Thyroid gland (tissue), 4 donors: ENCODE results near the gene MALT1. TPM values are rescaled to one million over a fixed set of nuclear protein-coding genes. Genes with fewer than 3 reads are reported as not detected.

Experiments
- DNase-seq, 2 donors: peaks; one replicate each; pipeline ENCODE4 v3.0.0-alpha.2; 2019
- H3K27ac ChIP-seq, 3 donors: fragments of 200-600 bp; sonication (generic); 1 replicate in 2 of 3; 2 replicates in 1 of 3; pipeline ENCODE4 v1.5.1; 2016 to 2019; ENCODE audit warnings: mild to moderate bottlenecking in 1 of 3, moderate library complexity in 1 of 3
- H3K27me3 ChIP-seq: fragments of 200-600 bp; sonication (generic); one replicate; pipeline ENCODE4 v1.5.1; 2019
- H3K36me3 ChIP-seq, 2 donors: fragments of 200-600 bp; sonication (generic); one replicate each; pipeline ENCODE4 v1.5.1; 2016 to 2019
- H3K4me1 ChIP-seq, 2 donors: fragments of 200-600 bp; sonication (generic); one replicate each; pipeline ENCODE4 v1.5.1; 2017 to 2019
- H3K4me3 ChIP-seq, 3 donors: fragments of 200-600 bp; sonication (generic); replicated peaks in 1 of 3; 1 replicate in 2 of 3; 2 replicates in 1 of 3; pipeline ENCODE4 v1.5.1; 2016; ENCODE audit warnings: mild to moderate bottlenecking in 1 of 3
- H3K9me3 ChIP-seq: fragments of 200-600 bp; sonication (generic); one replicate; pipeline ENCODE4 v1.5.1; 2017
- POLR2A ChIP-seq, 2 donors: fragments of 450-650 bp; IDR thresholded peaks; one replicate each; pipeline ENCODE4 v1.6.1; 2017; ENCODE audit warnings: antibody characterized with exemption in 2 of 2, mild to moderate bottlenecking in 2 of 2, moderate library complexity in 1 of 2
- WGBS, 2 donors: methylation state at CpG; one replicate each; pipeline ENCODE4 v1.1.5; 2017; 5-methylcytosine and 5-hydroxymethylcytosine counted together
- intact Hi-C: fragments of 100-400 bp; cut with DNase I; formaldehyde crosslinking; loops from one replicate; pipeline ENCODE4 v1.15.1; 2023
- total RNA-seq, 4 donors: library from RNA; depleted of rRNA; stranded (reverse); fragments of >200 nt; gene quantifications; one replicate each; pipeline ENCODE4 v1.2.3, GENCODE V29; 2016
- TF ChIP-seq, protein P1 (sequence below), 6 experiments: fragments of 200-600 bp in 3 of 6; fragments of 450-650 bp in 3 of 6; sonication (generic) in 3 of 6; IDR thresholded peaks; one replicate each; pipeline ENCODE4 v1.5.1; 2016 to 2019; ENCODE audit warnings: antibody characterized with exemption in 6 of 6, mild to moderate bottlenecking in 2 of 6, inconsistent platforms in 1 of 6, moderate library complexity in 1 of 6

The MALT1 gene
- total RNA-seq, 4 donors from 2014 or later = 26.3 to 42.1 (median 30.2) TPM

DNA sequence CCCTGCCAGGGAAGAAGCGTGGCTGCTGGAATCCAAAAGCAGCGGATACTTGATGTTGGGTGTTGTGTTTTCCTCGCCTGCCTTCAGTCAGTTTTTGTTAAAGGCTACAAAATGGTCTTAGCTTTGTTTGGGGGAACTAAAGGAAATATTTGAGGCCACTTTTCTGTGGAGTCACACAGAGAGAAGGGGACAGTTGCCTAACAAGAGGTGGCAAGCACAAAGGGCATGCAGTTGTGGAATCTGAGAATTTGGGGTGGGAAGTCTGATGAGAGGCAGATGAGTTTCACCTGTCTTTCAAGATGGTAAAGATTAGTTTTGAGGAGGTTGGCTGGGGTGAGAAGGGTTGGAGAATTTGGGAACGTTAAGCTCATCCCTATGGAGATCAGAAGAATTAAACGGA, 2.9 kb downstream of the MALT1 start:
- TF ChIP-seq, protein P1, sequence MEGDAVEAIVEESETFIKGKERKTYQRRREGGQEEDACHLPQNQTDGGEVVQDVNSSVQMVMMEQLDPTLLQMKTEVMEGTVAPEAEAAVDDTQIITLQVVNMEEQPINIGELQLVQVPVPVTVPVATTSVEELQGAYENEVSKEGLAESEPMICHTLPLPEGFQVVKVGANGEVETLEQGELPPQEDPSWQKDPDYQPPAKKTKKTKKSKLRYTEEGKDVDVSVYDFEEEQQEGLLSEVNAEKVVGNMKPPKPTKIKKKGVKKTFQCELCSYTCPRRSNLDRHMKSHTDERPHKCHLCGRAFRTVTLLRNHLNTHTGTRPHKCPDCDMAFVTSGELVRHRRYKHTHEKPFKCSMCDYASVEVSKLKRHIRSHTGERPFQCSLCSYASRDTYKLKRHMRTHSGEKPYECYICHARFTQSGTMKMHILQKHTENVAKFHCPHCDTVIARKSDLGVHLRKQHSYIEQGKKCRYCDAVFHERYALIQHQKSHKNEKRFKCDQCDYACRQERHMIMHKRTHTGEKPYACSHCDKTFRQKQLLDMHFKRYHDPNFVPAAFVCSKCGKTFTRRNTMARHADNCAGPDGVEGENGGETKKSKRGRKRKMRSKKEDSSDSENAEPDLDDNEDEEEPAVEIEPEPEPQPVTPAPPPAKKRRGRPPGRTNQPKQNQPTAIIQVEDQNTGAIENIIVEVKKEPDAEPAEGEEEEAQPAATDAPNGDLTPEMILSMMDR (IDR thresholded peaks at IDR 0.05) = no peak
- TF ChIP-seq POLR2A (IDR thresholded peaks at IDR 0.05) = no peak
- no peak for DNase-seq
- H3K27ac ChIP-seq = no peak overlapping the region
- intact Hi-C loops = no loop called here
- peaks cover 7 to 15% of the 10 kb centered on the region in 2 donors for H3K4me1 ChIP-seq
- H3K9me3 ChIP-seq = no peaks in the 10 kb centered on the region
- no peaks in the 10 kb centered on the region for H3K27me3 ChIP-seq
- H3K36me3 ChIP-seq = no peaks in the 10 kb centered on the region
- no peak overlapping the region for H3K4me3 ChIP-seq
- 88 to 90% methylated on average over 5 of the region's 5 CpGs for WGBS, 2 donors

DNA sequence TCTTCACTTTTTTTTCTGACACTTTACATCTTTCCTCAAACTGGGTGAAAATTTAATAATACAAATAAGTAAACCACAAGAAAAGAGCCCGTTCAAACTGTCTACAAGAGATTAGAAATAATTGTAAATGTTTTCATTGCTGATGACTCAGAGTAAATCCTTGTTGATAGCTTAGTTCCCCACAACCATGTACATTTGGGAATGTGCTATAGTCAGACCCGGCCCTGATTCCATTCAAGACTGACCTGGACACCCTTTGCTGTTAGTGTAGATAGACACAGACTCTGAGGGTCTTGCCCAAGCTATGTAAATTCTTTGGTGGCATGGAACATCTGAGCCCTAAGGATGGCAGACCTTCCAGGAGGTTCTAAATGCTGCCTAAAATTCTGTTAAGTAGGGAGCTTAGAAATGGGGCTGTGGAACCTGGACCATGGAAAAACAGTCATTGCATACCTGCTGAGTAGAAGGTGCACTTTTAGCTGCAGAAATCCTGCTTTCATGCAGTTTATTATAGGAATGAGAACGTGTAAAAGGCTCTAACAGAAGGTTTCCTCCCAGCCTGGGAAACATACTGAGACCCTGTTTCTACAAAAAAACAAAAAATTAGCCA, 3.7 kb downstream of the MALT1 start:
- Histone ChIP-seq H3K27ac (no peak overlapping the region), H3K4me3 (no peak overlapping the region), H3K36me3 (no peaks in the 10 kb centered on the region), H3K27me3 (no peaks in the 10 kb centered on the region), H3K4me1 (peaks cover 7 to 15% of the 10 kb centered on the region in 2 donors), H3K9me3 (no peaks in the 10 kb centered on the region)
- 79 to 87% methylated on average over 3 of the region's 3 CpGs for WGBS, 2 donors
- DNase-seq = no peak
- TF ChIP-seq, protein P1 (IDR thresholded peaks at IDR 0.05) = no peak
- TF ChIP-seq POLR2A (IDR thresholded peaks at IDR 0.05) = no peak
- intact Hi-C loops = no loop called here

DNA sequence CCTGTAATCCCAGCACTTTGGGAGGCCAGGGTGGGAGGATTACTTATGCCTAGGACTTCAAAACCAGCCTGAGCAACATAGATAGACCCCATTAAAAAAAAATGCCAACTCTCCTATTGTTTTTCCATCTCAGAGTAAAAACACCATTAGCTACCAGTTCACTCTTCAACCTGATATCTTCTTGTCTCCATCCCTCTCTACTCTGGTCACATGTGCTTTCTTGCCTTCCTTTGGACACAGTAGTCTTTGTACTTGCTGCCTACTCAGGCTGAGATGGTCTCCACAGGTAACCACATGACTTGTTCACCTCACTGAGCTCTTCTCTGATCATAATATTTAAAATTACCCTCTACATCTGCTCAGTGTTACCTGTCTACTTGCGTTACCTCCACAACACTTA, 5.0 kb downstream of the MALT1 start:
- intact Hi-C loops = no loop called here
- Histone ChIP-seq H3K9me3 (no peaks in the 10 kb centered on the region), H3K4me3 (no peak overlapping the region), H3K4me1 (peaks cover 7 to 9% of the 10 kb centered on the region in 2 donors), H3K27ac (no peak overlapping the region), H3K36me3 (no peaks in the 10 kb centered on the region), H3K27me3 (no peaks in the 10 kb centered on the region)
- DNase-seq = no peak
- TF ChIP-seq, protein P1 (IDR thresholded peaks at IDR 0.05) = no peak
- TF ChIP-seq POLR2A (IDR thresholded peaks at IDR 0.05) = no peak
- 98 to 100% methylated on average over 1 of the region's 1 CpG for WGBS, 2 donors

DNA sequence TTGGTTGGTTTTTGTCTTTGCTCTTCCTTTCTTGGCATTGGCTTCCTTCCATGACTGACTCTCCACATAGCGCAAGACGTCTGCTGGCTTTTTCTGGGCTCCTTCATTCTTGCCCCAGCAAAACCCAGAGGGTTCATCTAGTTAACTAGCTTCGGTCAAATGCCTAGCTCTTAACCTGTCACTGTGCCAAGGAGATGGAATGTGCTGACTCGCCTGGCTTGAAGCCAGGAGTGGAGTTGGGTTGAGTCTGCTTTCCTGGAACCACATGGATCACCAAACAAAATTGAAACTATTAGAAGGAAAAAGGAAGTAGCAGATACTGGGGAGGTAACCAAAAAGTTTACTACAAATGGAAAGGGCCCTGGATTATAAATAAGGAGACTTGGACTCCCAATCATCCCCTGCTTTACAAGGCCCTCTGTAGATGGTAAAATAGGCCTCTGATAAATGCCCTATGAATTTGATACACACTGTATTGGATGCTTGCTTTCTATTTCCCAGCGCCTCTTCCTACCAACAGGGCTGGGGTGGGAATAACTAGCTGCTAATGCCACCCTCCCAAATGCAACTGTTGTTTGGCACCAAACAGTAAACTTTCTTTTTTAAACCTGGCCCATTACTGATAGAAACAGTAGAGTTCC, 11.3 kb downstream of the MALT1 start:
- H3K4me1 ChIP-seq = peaks cover 11 to 15% of the 10 kb centered on the region in 2 donors
- TF ChIP-seq, protein P1 (IDR thresholded peaks at IDR 0.05) = no peak
- TF ChIP-seq POLR2A (IDR thresholded peaks at IDR 0.05) = no peak
- intact Hi-C loops = no loop called here
- no peaks in the 10 kb centered on the region for H3K9me3 ChIP-seq
- DNase-seq = peak; percentile 92 to 94
- H3K27ac ChIP-seq = peak overlapping the region; percentile 33 to 50 (median 48)
- no peaks in the 10 kb centered on the region for H3K27me3 ChIP-seq
- 41 to 44% methylated on average over 5 of the region's 5 CpGs for WGBS, 2 donors
- no peak overlapping the region for H3K4me3 ChIP-seq
- H3K36me3 ChIP-seq = no peaks in the 10 kb centered on the region

DNA sequence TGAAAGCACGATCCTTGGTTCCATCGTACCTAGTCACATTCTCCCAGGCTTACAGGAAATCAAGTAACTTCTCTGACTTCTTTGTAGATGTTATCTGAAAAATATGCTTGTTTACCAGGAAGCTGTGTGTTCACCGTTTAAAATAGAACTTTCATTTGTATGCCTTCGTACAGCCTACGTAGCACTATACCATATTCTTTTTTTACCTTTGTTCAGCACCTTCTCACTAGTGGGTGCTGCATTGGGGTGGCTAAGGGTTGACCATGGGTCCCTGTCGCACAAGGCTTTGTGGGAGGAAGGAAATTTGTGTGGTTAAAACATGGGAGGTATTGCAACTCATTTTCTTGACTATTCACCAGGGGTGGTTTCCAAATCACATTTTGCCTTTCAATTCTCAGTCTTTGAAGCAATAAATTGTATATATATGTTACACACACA, 16.6 kb downstream of the MALT1 start:
- peaks cover under 1 to 5% of the 10 kb centered on the region in 2 donors for H3K4me1 ChIP-seq
- whole genome bisulfite sequencing, 2 donors = 80 to 91% methylated on average over 6 of the region's 6 CpGs
- no peak for DNase-seq
- H3K4me3 ChIP-seq = no peak overlapping the region
- intact Hi-C loops = no loop called here
- H3K9me3 ChIP-seq = no peaks in the 10 kb centered on the region
- H3K27ac ChIP-seq = no peak overlapping the region
- H3K27me3 ChIP-seq = no peaks in the 10 kb centered on the region
- TF ChIP-seq, protein P1 (IDR thresholded peaks at IDR 0.05) = no peak
- no peak for TF ChIP-seq POLR2A (IDR thresholded peaks at IDR 0.05)
- H3K36me3 ChIP-seq = peaks cover 0 to 5% of the 10 kb centered on the region in 2 donors
